Cerebellar cortex (tissue), 1 donor: ENCODE data around the gene CLSTN3.
A peak's percentile ranks its signal among the peaks of the same experiment; 100 is the strongest.
"Not testable (repeated sequence)": the region's sequence is repeated elsewhere in the genome, so short reads cannot be mapped to it uniquely, and the experiment has no call there.

ENCODE experiments used
- DNase-seq: peaks from one replicate; pipeline ENCODE4 v3.0.0-alpha.2; 2015; ENCODE audit warnings: low spot score

CLSTN3 gene

GRCh38 chr12:7103837-7104584, 26.2 kb upstream of the CLSTN3 start:
- DNase-seq: no peak

- DNase-seq: no peak
Measured at GRCh38 chr12:7106082-7106481, 24.1 kb upstream of the CLSTN3 start.

- not testable (repeated sequence) for DNase-seq
Measured at GRCh38 chr12:7107181-7107580, 23.0 kb upstream of the CLSTN3 start.

- DNase-seq: no peak
Measured at GRCh38 chr12:7107636-7108002, 22.6 kb upstream of the CLSTN3 start.

GRCh38 chr12:7108003-7108795, 22.0 kb upstream of the CLSTN3 start:
- peak; percentile 20 for DNase-seq

GRCh38 chr12:7108796-7109571, 21.2 kb upstream of the CLSTN3 start, which contains the start of gene C1RL:
C1RL (minus strand) TSS chr12:7109214; CDS start chr12:7109180, 34 bp downstream.
- peak; percentile 76 for DNase-seq

- DNase-seq: no peak
Measured at GRCh38 chr12:7109572-7109920, 20.6 kb upstream of the CLSTN3 start.

- no peak for DNase-seq
Measured at GRCh38 chr12:7110661-7111060, 19.5 kb upstream of the CLSTN3 start.

GRCh38 chr12:7112041-7112440, 18.1 kb upstream of the CLSTN3 start:
- no peak for DNase-seq

- DNase-seq: peak; percentile 58
Measured at GRCh38 chr12:7113389-7113871, 16.7 kb upstream of the CLSTN3 start.

GRCh38 chr12:7114008-7114407, 16.2 kb upstream of the CLSTN3 start:
- DNase-seq: no peak

- DNase-seq: no peak
Measured at GRCh38 chr12:7114851-7115250, 15.3 kb upstream of the CLSTN3 start.

- DNase-seq: no peak
Measured at GRCh38 chr12:7116196-7116595, 14.0 kb upstream of the CLSTN3 start.

- DNase-seq: no peak
Measured at GRCh38 chr12:7116916-7117315, 13.3 kb upstream of the CLSTN3 start.

GRCh38 chr12:7117670-7118069, 12.5 kb upstream of the CLSTN3 start:
- DNase-seq: no peak

- no peak for DNase-seq
Measured at GRCh38 chr12:7118881-7119280, 11.3 kb upstream of the CLSTN3 start.

- DNase-seq: no peak
Measured at GRCh38 chr12:7120166-7120565, 10.0 kb upstream of the CLSTN3 start.

- no peak for DNase-seq
Measured at GRCh38 chr12:7121324-7121723, 8.8 kb upstream of the CLSTN3 start.

- DNase-seq: no peak
Measured at GRCh38 chr12:7122811-7123769, 7.1 kb upstream of the CLSTN3 start.

- DNase-seq: no peak
Measured at GRCh38 chr12:7123806-7124522, 6.2 kb upstream of the CLSTN3 start.
